ENCODE results near the gene SS18L1.

Gene SS18L1

DNA sequence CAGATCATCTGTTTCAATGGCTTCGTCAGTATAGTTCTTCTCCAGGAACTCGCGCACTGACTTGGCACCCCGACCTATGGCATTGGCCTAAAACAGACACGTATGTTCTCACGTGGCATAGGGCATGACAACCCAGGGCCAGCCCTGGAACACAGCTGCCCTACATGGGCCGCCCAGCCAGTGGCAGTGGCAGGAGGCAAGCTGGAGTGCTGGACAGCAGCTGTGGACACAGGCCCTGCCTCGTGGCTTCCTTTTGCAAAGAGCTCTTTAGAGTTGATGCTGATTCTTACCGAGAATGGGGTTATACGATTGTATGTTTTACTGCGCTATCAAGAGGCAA, 5.4 kb upstream of the SS18L1 start:
- Histone ChIP-seq H3K4me2 (no peak overlapping the region), H3K4me1 (ENCODE audit: low read depth, poor library complexity, severe bottlenecking) (peaks cover 16% of the 10 kb centered on the region), H3K27ac (no peak overlapping the region), H3K79me2 (ENCODE audit: insufficient read depth, low read depth) (peaks cover 39% of the 10 kb centered on the region), H3K4me3 (IDR thresholded peaks at IDR 0.05; ENCODE audit: insufficient read depth, low read depth, low read length) (no peak overlapping the region), H2AFZ (ENCODE audit: low read depth) (no peak overlapping the region), H4K20me1 (ENCODE audit: insufficient read depth) (peaks cover 28% of the 10 kb centered on the region), H3K36me3 (ENCODE audit: insufficient read depth) (peaks cover 16% of the 10 kb centered on the region; the same call in 1 of the 2 replicates), H3K9ac (no peak overlapping the region), H3K27me3 (ENCODE audit: insufficient read depth, low read depth) (no peaks in the 10 kb centered on the region)
- TF ChIP-seq, protein P1, sequence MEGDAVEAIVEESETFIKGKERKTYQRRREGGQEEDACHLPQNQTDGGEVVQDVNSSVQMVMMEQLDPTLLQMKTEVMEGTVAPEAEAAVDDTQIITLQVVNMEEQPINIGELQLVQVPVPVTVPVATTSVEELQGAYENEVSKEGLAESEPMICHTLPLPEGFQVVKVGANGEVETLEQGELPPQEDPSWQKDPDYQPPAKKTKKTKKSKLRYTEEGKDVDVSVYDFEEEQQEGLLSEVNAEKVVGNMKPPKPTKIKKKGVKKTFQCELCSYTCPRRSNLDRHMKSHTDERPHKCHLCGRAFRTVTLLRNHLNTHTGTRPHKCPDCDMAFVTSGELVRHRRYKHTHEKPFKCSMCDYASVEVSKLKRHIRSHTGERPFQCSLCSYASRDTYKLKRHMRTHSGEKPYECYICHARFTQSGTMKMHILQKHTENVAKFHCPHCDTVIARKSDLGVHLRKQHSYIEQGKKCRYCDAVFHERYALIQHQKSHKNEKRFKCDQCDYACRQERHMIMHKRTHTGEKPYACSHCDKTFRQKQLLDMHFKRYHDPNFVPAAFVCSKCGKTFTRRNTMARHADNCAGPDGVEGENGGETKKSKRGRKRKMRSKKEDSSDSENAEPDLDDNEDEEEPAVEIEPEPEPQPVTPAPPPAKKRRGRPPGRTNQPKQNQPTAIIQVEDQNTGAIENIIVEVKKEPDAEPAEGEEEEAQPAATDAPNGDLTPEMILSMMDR (conservative IDR thresholded peaks at IDR 0.05; ENCODE audit: low read depth, low read length), result no peak

- TF ChIP-seq, protein P1 (conservative IDR thresholded peaks at IDR 0.05; ENCODE audit: low read depth, low read length), result no peak
- no peak overlapping the region for H3K9ac ChIP-seq
- no peak overlapping the region for H3K27ac ChIP-seq
- H3K36me3 ChIP-seq (ENCODE audit: insufficient read depth), result peaks cover 16% of the 10 kb centered on the region; the same call in 1 of the 2 replicates
- H4K20me1 ChIP-seq (ENCODE audit: insufficient read depth), result peaks cover 28% of the 10 kb centered on the region
- H3K4me3 ChIP-seq (IDR thresholded peaks at IDR 0.05; ENCODE audit: insufficient read depth, low read depth, low read length), result no peak overlapping the region
- peaks cover 39% of the 10 kb centered on the region for H3K79me2 ChIP-seq (ENCODE audit: insufficient read depth, low read depth)
- no peak overlapping the region for H3K4me2 ChIP-seq
- H3K4me1 ChIP-seq (ENCODE audit: low read depth, poor library complexity, severe bottlenecking), result peaks cover 16% of the 10 kb centered on the region
- no peaks in the 10 kb centered on the region for H3K27me3 ChIP-seq (ENCODE audit: insufficient read depth, low read depth)
- H2AFZ ChIP-seq (ENCODE audit: low read depth), result no peak overlapping the region
These were observed 4.7 kb upstream of the SS18L1 start for GRCh38 chr20:62138912-62139311.

- no peak overlapping the region for H3K4me3 ChIP-seq (IDR thresholded peaks at IDR 0.05; ENCODE audit: insufficient read depth, low read depth, low read length)
- H3K9ac ChIP-seq, result no peak overlapping the region
- TF ChIP-seq, protein P1 (conservative IDR thresholded peaks at IDR 0.05; ENCODE audit: low read depth, low read length), result no peak
- no peak overlapping the region for H3K4me2 ChIP-seq
- no peaks in the 10 kb centered on the region for H3K27me3 ChIP-seq (ENCODE audit: insufficient read depth, low read depth)
- peaks cover 28% of the 10 kb centered on the region for H4K20me1 ChIP-seq (ENCODE audit: insufficient read depth)
- no peak overlapping the region for H2AFZ ChIP-seq (ENCODE audit: low read depth)
- H3K79me2 ChIP-seq (ENCODE audit: insufficient read depth, low read depth), result peaks cover 42% of the 10 kb centered on the region
- H3K36me3 ChIP-seq (ENCODE audit: insufficient read depth), result peaks cover 16% of the 10 kb centered on the region; the same call in 1 of the 2 replicates
- peaks cover 18% of the 10 kb centered on the region for H3K4me1 ChIP-seq (ENCODE audit: low read depth, poor library complexity, severe bottlenecking)
- H3K27ac ChIP-seq, result no peak overlapping the region
These were observed 3.9 kb upstream of the SS18L1 start for GRCh38 chr20:62139636-62140035.

DNA sequence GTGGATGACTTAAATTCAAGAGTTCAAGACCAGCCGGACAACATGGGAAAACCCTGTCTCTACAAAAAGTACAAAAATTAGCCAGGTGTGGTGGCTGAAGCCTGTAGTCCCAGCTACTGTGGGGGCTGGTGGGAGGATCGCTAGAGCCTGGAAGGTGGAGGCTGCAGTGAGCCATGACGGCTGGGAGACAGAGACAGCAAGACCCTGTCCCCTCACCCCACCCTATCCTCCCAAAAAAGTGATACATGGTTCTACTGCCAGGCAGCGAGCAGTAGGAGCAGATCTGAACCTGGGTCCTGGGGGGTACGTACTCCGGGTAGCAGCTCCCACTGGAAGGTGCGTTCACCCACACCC, 2.5 kb upstream of the SS18L1 start:
- Histone ChIP-seq H3K79me2 (ENCODE audit: insufficient read depth, low read depth) (peaks cover 56% of the 10 kb centered on the region), H3K4me1 (ENCODE audit: low read depth, poor library complexity, severe bottlenecking) (peaks cover 24% of the 10 kb centered on the region), H3K4me3 (IDR thresholded peaks at IDR 0.05; ENCODE audit: insufficient read depth, low read depth, low read length) (no peak overlapping the region), H3K27me3 (ENCODE audit: insufficient read depth, low read depth) (no peaks in the 10 kb centered on the region), H3K4me2 (peak overlapping the region; percentile 100), H3K27ac (no peak overlapping the region), H3K36me3 (ENCODE audit: insufficient read depth) (peaks cover 16% of the 10 kb centered on the region; the same call in 1 of the 2 replicates), H4K20me1 (ENCODE audit: insufficient read depth) (peaks cover 28% of the 10 kb centered on the region), H2AFZ (ENCODE audit: low read depth) (no peak overlapping the region), H3K9ac (no peak overlapping the region)
- TF ChIP-seq, protein P1 (conservative IDR thresholded peaks at IDR 0.05; ENCODE audit: low read depth, low read length), result no peak

Data from KMS-11 (cell line).